ENCODE results near the gene PLA2G6.
"Not testable (repeated sequence)": the region's sequence is repeated elsewhere in the genome, so short reads cannot be mapped to it uniquely, and the experiment has no call there.

Gene PLA2G6

GRCh38 chr22:38189104-38189503, 7.5 kb upstream of the PLA2G6 start:
- 86 to 89% methylated on average over 2 of the region's 3 CpGs for WGBS, 2 experiments (ENCODE audit: insufficient coverage in 2 of 2)
- H3K4me3 ChIP-seq (ENCODE audit: extremely low read depth, insufficient read depth, low read length, poor library complexity, severe bottlenecking): no peak overlapping the region
- H3K27ac ChIP-seq (ENCODE audit: low read depth, low read length, severe bottlenecking): no peak overlapping the region
- H3K36me3 ChIP-seq (ENCODE audit: control insufficient read depth, insufficient read depth, low read length): no peaks in the 10 kb centered on the region
- no peaks in the 10 kb centered on the region for H3K9me3 ChIP-seq (ENCODE audit: control insufficient read depth, low read length)
- H3K4me1 ChIP-seq (ENCODE audit: control insufficient read depth, insufficient read depth, low read length, poor library complexity, severe bottlenecking): peaks cover 7% of the 10 kb centered on the region

GRCh38 chr22:38187413-38188212, 6.0 kb upstream of the PLA2G6 start:
- Histone ChIP-seq H3K4me3 (ENCODE audit: extremely low read depth, insufficient read depth, low read length, poor library complexity, severe bottlenecking) (no peak overlapping the region), H3K4me1 (ENCODE audit: control insufficient read depth, insufficient read depth, low read length, poor library complexity, severe bottlenecking) (peaks cover 7% of the 10 kb centered on the region), H3K36me3 (ENCODE audit: control insufficient read depth, insufficient read depth, low read length) (no peaks in the 10 kb centered on the region), H3K27ac (ENCODE audit: low read depth, low read length, severe bottlenecking) (no peak overlapping the region), H3K9me3 (ENCODE audit: control insufficient read depth, low read length) (no peaks in the 10 kb centered on the region)
- WGBS, 2 experiments (ENCODE audit: insufficient coverage in 2 of 2): 94 to 97% methylated on average over 5 to 7 of the region's 10 CpGs

GRCh38 chr22:38186429-38186828, 4.8 kb upstream of the PLA2G6 start:
- Histone ChIP-seq H3K36me3 (ENCODE audit: control insufficient read depth, insufficient read depth, low read length) (no peaks in the 10 kb centered on the region), H3K9me3 (ENCODE audit: control insufficient read depth, low read length) (no peaks in the 10 kb centered on the region), H3K4me3 (ENCODE audit: extremely low read depth, insufficient read depth, low read length, poor library complexity, severe bottlenecking) (no peak overlapping the region), H3K4me1 (ENCODE audit: control insufficient read depth, insufficient read depth, low read length, poor library complexity, severe bottlenecking) (peaks cover 4% of the 10 kb centered on the region), H3K27ac (ENCODE audit: low read depth, low read length, severe bottlenecking) (no peak overlapping the region)
- WGBS, 2 experiments (ENCODE audit: insufficient coverage in 2 of 2): 84 to 88% methylated on average over 5 of the region's 5 CpGs

GRCh38 chr22:38184788-38185187, 3.2 kb upstream of the PLA2G6 start:
- WGBS, 2 experiments (ENCODE audit: insufficient coverage in 2 of 2): 80 to 92% methylated on average over 6 to 7 of the region's 7 CpGs
- peaks cover 10% of the 10 kb centered on the region for H3K4me1 ChIP-seq (ENCODE audit: control insufficient read depth, insufficient read depth, low read length, poor library complexity, severe bottlenecking)

DNA sequence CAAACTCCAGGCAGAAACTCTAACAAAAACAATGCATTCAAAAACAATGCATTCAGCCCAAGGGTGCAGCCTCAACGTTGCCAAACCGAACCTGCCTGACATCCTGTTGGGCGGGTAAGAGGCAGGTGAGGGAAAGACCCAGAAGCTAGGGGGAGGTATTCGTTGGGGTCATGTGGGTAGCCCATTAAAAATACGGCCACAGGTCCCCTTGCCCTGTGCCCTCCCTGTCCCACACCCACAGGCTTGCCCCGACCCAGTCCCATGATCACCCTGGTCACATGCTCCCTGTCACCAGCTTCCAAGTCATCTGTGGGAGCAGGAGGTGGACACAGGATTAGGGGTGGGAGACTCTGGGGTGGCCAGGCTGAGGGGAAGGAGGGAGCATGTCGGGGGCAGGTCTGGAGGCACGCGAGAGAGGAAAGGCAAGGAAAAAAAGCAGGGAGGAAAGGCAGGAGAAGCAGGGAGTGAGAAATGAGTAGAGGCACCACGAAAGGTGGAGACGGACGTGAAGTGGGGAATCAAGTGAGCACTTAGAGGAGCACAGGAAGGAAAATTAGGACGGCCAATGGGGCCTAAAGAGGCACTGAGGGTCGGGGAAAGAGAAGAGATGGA, 683 bp downstream of the PLA2G6 start:
- peak overlapping the region; percentile 89 for H3K27ac ChIP-seq (ENCODE audit: low read depth, low read length, severe bottlenecking)
- H3K4me1 ChIP-seq (ENCODE audit: control insufficient read depth, insufficient read depth, low read length, poor library complexity, severe bottlenecking): peaks cover 13% of the 10 kb centered on the region
- H3K4me3 ChIP-seq (ENCODE audit: extremely low read depth, insufficient read depth, low read length, poor library complexity, severe bottlenecking): peak overlapping the region; percentile 54
- H3K9me3 ChIP-seq (ENCODE audit: control insufficient read depth, low read length): no peaks in the 10 kb centered on the region
- 49 to 59% methylated on average over 11 to 13 of the region's 14 CpGs for WGBS, 2 experiments (ENCODE audit: insufficient coverage in 2 of 2)
- no peaks in the 10 kb centered on the region for H3K36me3 ChIP-seq (ENCODE audit: control insufficient read depth, insufficient read depth, low read length)

More at GRCh38 chr22:38184788-38185187, 3.2 kb upstream of the PLA2G6 start:
- Histone ChIP-seq H3K4me3 (ENCODE audit: extremely low read depth, insufficient read depth, low read length, poor library complexity, severe bottlenecking) (no peak overlapping the region), H3K36me3 (ENCODE audit: control insufficient read depth, insufficient read depth, low read length) (no peaks in the 10 kb centered on the region), H3K9me3 (ENCODE audit: control insufficient read depth, low read length) (no peaks in the 10 kb centered on the region), H3K27ac (ENCODE audit: low read depth, low read length, severe bottlenecking) (no peak overlapping the region)

DNA sequence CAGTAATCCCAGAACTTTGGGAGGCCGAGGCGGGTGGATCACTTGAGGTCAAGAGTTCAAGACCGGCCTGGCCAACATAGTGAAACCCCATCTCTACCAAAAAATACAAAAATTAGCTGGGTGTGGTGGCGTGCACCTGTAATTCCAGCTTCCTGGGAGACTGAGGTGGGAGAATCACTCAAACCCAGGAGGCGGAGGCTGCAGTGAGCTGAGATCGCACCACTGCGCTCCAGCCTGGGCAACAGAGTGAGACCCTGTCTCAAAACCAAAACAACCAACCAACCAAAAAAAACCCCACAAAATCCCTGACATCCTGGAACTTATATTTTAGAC, 3.1 kb downstream of the PLA2G6 start:
- H3K4me1 ChIP-seq (ENCODE audit: control insufficient read depth, insufficient read depth, low read length, poor library complexity, severe bottlenecking): peaks cover 13% of the 10 kb centered on the region
- peak overlapping the region; percentile 93 for H3K27ac ChIP-seq (ENCODE audit: low read depth, low read length, severe bottlenecking)
- 92 to 100% methylated on average over 1 to 6 of the region's 7 CpGs for WGBS, 2 experiments (ENCODE audit: insufficient coverage in 2 of 2)
- H3K4me3 ChIP-seq (ENCODE audit: extremely low read depth, insufficient read depth, low read length, poor library complexity, severe bottlenecking); H3K9me3 ChIP-seq (ENCODE audit: control insufficient read depth, low read length); H3K36me3 ChIP-seq (ENCODE audit: control insufficient read depth, insufficient read depth, low read length): not testable (repeated sequence)

DNA sequence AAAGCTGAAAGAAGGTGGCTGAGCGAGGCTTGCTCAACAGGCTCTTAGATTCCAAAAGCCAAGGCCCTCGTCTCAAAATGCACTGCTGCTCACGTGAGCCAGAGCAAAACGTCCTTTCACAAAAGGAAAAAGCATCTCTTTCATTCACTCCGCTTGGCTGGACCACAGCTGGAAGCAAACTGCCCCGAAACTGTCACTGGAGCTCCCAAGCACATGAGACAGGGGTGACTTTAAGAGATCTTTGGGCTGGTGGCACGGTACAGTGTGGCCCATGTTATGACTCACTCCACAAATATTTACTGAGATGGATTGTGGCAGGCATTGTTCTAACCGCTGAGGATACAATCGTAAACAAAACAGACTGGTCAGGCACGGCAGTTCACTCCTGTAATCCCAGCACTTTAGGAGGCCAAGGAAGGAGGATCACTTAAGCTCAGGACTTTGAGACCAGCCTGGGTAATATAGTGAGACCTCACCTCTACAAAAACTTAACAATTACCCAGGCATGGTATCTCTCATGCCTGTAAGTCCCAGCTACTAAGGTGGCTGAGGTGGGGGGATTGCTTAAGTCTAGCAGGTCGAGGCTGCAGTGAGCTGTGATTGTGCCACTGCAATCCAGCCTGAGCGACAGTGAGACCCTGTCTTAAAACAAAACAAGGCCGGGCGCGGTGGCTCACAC, 3.6 kb downstream of the PLA2G6 start:
- peak overlapping the region; percentile 93 for H3K27ac ChIP-seq (ENCODE audit: low read depth, low read length, severe bottlenecking)
- WGBS, 2 experiments (ENCODE audit: insufficient coverage in 2 of 2): 64 to 84% methylated on average over 8 to 14 of the region's 15 CpGs
- H3K36me3 ChIP-seq (ENCODE audit: control insufficient read depth, insufficient read depth, low read length): no peaks in the 10 kb centered on the region
- no peak overlapping the region for H3K4me3 ChIP-seq (ENCODE audit: extremely low read depth, insufficient read depth, low read length, poor library complexity, severe bottlenecking)
- peaks cover 13% of the 10 kb centered on the region for H3K4me1 ChIP-seq (ENCODE audit: control insufficient read depth, insufficient read depth, low read length, poor library complexity, severe bottlenecking)
- no peaks in the 10 kb centered on the region for H3K9me3 ChIP-seq (ENCODE audit: control insufficient read depth, low read length)

GRCh38 chr22:38177571-38177925, 4.1 kb downstream of the PLA2G6 start:
- not testable (repeated sequence) for H3K36me3 ChIP-seq (ENCODE audit: control insufficient read depth, insufficient read depth, low read length); H3K9me3 ChIP-seq (ENCODE audit: control insufficient read depth, low read length); H3K4me3 ChIP-seq (ENCODE audit: extremely low read depth, insufficient read depth, low read length, poor library complexity, severe bottlenecking)
- WGBS, 2 experiments (ENCODE audit: insufficient coverage in 2 of 2): 84 to 88% methylated on average over 5 to 7 of the region's 9 CpGs
- Histone ChIP-seq H3K4me1 (ENCODE audit: control insufficient read depth, insufficient read depth, low read length, poor library complexity, severe bottlenecking) (peaks cover 16% of the 10 kb centered on the region), H3K27ac (ENCODE audit: low read depth, low read length, severe bottlenecking) (peak overlapping the region; percentile 93)

DNA sequence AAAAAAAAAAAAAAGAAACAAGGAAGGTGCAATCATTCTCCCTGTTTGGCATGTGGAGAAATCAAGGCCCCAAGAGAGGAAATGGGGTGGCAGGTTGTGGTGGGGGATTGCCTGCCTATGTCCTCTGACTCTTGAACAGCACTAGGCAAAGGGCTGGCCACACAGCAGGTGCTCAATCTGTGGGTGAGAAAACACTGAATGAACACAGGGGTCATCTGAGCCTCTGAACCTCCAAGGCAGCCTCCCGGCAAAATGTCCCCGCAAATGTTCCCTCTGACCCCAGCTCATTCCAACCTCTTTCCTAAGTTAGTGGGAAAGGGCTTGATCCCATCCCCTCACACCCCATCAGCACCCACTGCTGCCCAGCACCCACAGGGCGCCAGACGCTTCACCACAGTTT, 4.6 kb downstream of the PLA2G6 start:
- Histone ChIP-seq H3K9me3 (ENCODE audit: control insufficient read depth, low read length) (no peaks in the 10 kb centered on the region), H3K4me3 (ENCODE audit: extremely low read depth, insufficient read depth, low read length, poor library complexity, severe bottlenecking) (no peak overlapping the region), H3K36me3 (ENCODE audit: control insufficient read depth, insufficient read depth, low read length) (no peaks in the 10 kb centered on the region), H3K27ac (ENCODE audit: low read depth, low read length, severe bottlenecking) (no peak overlapping the region), H3K4me1 (ENCODE audit: control insufficient read depth, insufficient read depth, low read length, poor library complexity, severe bottlenecking) (peaks cover 16% of the 10 kb centered on the region)
- no CpG with 5 or more reads among the region's 4 CpGs for WGBS, 2 experiments (ENCODE audit: insufficient coverage in 2 of 2)

DNA sequence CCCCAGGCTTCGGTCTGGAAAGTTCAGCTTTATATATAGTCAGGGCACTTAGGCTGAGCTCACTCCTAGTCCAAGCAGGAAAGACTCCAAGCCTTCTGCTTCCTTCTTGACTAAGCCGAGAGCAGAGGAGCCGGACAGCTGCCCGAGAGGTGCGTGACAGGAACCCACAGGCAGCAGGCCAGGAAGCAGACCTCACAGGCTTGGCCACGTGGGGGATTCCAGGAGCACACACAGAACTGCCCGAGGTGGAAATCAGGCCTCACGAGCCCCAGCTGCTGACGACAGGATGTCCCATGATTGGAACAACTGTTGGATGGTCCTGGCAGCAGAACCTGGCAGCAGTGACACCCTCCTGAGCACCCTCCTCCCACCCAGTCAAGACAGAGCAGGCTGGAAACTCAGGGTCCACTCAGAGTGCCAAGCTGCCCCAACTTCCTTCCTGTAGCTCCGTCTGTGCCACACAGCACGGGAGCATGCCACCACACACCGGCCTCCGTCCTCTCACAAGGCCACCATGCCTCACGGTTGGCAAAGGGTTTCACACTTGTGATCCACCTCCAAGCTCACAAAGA, 5.4 kb downstream of the PLA2G6 start:
- 91 to 93% methylated on average over 11 of the region's 14 CpGs for WGBS, 2 experiments (ENCODE audit: insufficient coverage in 2 of 2)
- H3K4me1 ChIP-seq (ENCODE audit: control insufficient read depth, insufficient read depth, low read length, poor library complexity, severe bottlenecking): peaks cover 16% of the 10 kb centered on the region
- no peak overlapping the region for H3K27ac ChIP-seq (ENCODE audit: low read depth, low read length, severe bottlenecking)
- no peaks in the 10 kb centered on the region for H3K36me3 ChIP-seq (ENCODE audit: control insufficient read depth, insufficient read depth, low read length)
- no peak overlapping the region for H3K4me3 ChIP-seq (ENCODE audit: extremely low read depth, insufficient read depth, low read length, poor library complexity, severe bottlenecking)
- H3K9me3 ChIP-seq (ENCODE audit: control insufficient read depth, low read length): no peaks in the 10 kb centered on the region

All from mesodermal cell (in vitro differentiated cells).